ENCODE data around the gene VPS33B.

Gene VPS33B

GRCh38 chr15:91022075-91022831 is at the start of gene VPS33B:
Gene VPS33B, minus strand, starts transcription at chr15:91022594. Its CDS starts 345 bp downstream, at chr15:91022249.
- peak within 1 kb of the TSS; percentile 72 for H3K27ac Mint-ChIP-seq
- peaks cover 2% of the 10 kb centered on the region for H3K36me3 Mint-ChIP-seq (ENCODE audit: low read depth)
- H3K27me3 Mint-ChIP-seq (ENCODE audit: low read depth), result no peaks in the 10 kb centered on the region
- peak; percentile 78 for DNase-seq (ENCODE audit: low spot score)
- peak within 1 kb of the TSS; percentile 86 for H3K4me3 Mint-ChIP-seq
- H3K9me3 Mint-ChIP-seq, result no peaks in the 10 kb centered on the region
- H3K4me1 Mint-ChIP-seq (ENCODE audit: low read depth), result peaks cover 32% of the 10 kb centered on the region

- Mint-ChIP-seq H3K4me3 (no peak overlapping the region), H3K9me3 (no peaks in the 10 kb centered on the region), H3K36me3 (ENCODE audit: low read depth) (no peaks in the 10 kb centered on the region), H3K27ac (no peak overlapping the region), H3K4me1 (ENCODE audit: low read depth) (no peaks in the 10 kb centered on the region), H3K27me3 (ENCODE audit: low read depth) (peaks cover 18% of the 10 kb centered on the region)
- no peak for DNase-seq (ENCODE audit: low spot score)
Observed at GRCh38 chr15:91072161-91072560, 49.8 kb upstream of the VPS33B start.

DNA sequence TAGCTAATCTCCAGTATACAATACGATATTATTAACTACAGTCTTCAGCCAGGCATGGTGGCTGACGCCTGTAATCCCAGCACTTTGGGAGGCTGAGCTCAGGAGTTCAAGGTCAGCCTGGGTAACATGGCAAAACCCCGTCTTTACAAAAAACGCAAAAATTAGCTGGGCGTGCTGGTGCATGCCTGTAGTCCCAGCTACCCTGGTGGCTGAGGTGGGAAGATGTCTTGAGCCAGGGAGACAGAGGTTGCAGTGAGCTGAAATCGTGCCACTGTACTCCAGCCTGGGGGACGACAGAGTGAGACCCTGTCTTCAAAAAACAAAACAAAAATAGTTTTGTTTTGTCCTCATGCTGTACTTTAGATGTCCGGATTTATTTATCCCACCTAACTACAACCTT is 48.5 kb upstream of the VPS33B start:
- DNase-seq (ENCODE audit: low spot score), result no peak
- no peaks in the 10 kb centered on the region for H3K9me3 Mint-ChIP-seq
- no peak overlapping the region for H3K4me3 Mint-ChIP-seq
- peaks cover 23% of the 10 kb centered on the region for H3K27me3 Mint-ChIP-seq (ENCODE audit: low read depth)
- H3K36me3 Mint-ChIP-seq (ENCODE audit: low read depth), result no peaks in the 10 kb centered on the region
- no peaks in the 10 kb centered on the region for H3K4me1 Mint-ChIP-seq (ENCODE audit: low read depth)
- no peak overlapping the region for H3K27ac Mint-ChIP-seq

- Mint-ChIP-seq H3K4me1 (ENCODE audit: low read depth) (no peaks in the 10 kb centered on the region), H3K9me3 (no peaks in the 10 kb centered on the region), H3K27ac (no peak overlapping the region), H3K27me3 (ENCODE audit: low read depth) (peaks cover 23% of the 10 kb centered on the region), H3K36me3 (ENCODE audit: low read depth) (no peaks in the 10 kb centered on the region), H3K4me3 (no peak overlapping the region)
- DNase-seq (ENCODE audit: low spot score), result no peak
Observed at GRCh38 chr15:91068966-91069365, 46.6 kb upstream of the VPS33B start.

GRCh38 chr15:91068436-91068835 is 46.0 kb upstream of the VPS33B start:
- H3K27me3 Mint-ChIP-seq (ENCODE audit: low read depth), result peaks cover 23% of the 10 kb centered on the region
- H3K4me3 Mint-ChIP-seq, result no peak overlapping the region
- H3K9me3 Mint-ChIP-seq, result no peaks in the 10 kb centered on the region

GRCh38 chr15:91067036-91067435 is 44.6 kb upstream of the VPS33B start:
- Mint-ChIP-seq H3K36me3 (ENCODE audit: low read depth) (no peaks in the 10 kb centered on the region), H3K27me3 (ENCODE audit: low read depth) (peaks cover 14% of the 10 kb centered on the region), H3K4me1 (ENCODE audit: low read depth) (no peaks in the 10 kb centered on the region), H3K9me3 (no peaks in the 10 kb centered on the region), H3K4me3 (no peak overlapping the region), H3K27ac (no peak overlapping the region)
- no peak for DNase-seq (ENCODE audit: low spot score)

More at GRCh38 chr15:91068436-91068835, 46.0 kb upstream of the VPS33B start:
- Mint-ChIP-seq H3K36me3 (ENCODE audit: low read depth) (no peaks in the 10 kb centered on the region), H3K4me1 (ENCODE audit: low read depth) (no peaks in the 10 kb centered on the region), H3K27ac (no peak overlapping the region)
- no peak for DNase-seq (ENCODE audit: low spot score)

DNA sequence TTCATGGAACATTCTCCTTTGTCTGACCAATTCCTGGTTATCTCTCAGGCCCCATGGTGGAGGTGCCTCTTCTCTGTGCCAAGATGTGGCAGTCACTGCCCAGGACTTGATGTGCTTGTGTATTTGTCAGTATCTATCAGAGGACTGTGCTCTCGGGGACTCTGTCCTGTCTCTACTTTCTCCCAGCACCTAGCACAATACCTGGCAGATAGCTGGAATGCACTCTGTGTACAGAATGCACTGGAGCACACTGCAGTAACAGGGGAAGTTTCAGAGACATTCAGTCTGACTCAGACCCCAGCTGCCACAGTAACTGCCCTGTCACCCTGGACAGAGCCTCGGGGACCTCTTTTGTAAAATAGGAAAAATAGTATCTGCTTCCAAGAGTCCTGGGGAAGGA is 43.1 kb upstream of the VPS33B start:
- H3K9me3 Mint-ChIP-seq, result no peaks in the 10 kb centered on the region
- H3K27ac Mint-ChIP-seq, result no peak overlapping the region
- H3K36me3 Mint-ChIP-seq (ENCODE audit: low read depth), result no peaks in the 10 kb centered on the region
- H3K4me3 Mint-ChIP-seq, result no peak overlapping the region
- H3K4me1 Mint-ChIP-seq (ENCODE audit: low read depth), result no peaks in the 10 kb centered on the region
- no peak for DNase-seq (ENCODE audit: low spot score)
- peaks cover 10% of the 10 kb centered on the region for H3K27me3 Mint-ChIP-seq (ENCODE audit: low read depth)

- Mint-ChIP-seq H3K27me3 (ENCODE audit: low read depth) (peaks cover 22% of the 10 kb centered on the region), H3K9me3 (no peaks in the 10 kb centered on the region), H3K27ac (no peak overlapping the region), H3K36me3 (ENCODE audit: low read depth) (no peaks in the 10 kb centered on the region), H3K4me1 (ENCODE audit: low read depth) (no peaks in the 10 kb centered on the region), H3K4me3 (no peak overlapping the region)
- DNase-seq (ENCODE audit: low spot score), result no peak
Observed at GRCh38 chr15:91061997-91062396, 39.6 kb upstream of the VPS33B start.

- no peaks in the 10 kb centered on the region for H3K4me1 Mint-ChIP-seq (ENCODE audit: low read depth)
- H3K36me3 Mint-ChIP-seq (ENCODE audit: low read depth), result no peaks in the 10 kb centered on the region
- no peak overlapping the region for H3K27ac Mint-ChIP-seq
- no peaks in the 10 kb centered on the region for H3K9me3 Mint-ChIP-seq
- H3K4me3 Mint-ChIP-seq, result no peak overlapping the region
- no peak for DNase-seq (ENCODE audit: low spot score)
- H3K27me3 Mint-ChIP-seq (ENCODE audit: low read depth), result peaks cover 28% of the 10 kb centered on the region
Observed at GRCh38 chr15:91061230-91061629, 38.8 kb upstream of the VPS33B start.

DNA sequence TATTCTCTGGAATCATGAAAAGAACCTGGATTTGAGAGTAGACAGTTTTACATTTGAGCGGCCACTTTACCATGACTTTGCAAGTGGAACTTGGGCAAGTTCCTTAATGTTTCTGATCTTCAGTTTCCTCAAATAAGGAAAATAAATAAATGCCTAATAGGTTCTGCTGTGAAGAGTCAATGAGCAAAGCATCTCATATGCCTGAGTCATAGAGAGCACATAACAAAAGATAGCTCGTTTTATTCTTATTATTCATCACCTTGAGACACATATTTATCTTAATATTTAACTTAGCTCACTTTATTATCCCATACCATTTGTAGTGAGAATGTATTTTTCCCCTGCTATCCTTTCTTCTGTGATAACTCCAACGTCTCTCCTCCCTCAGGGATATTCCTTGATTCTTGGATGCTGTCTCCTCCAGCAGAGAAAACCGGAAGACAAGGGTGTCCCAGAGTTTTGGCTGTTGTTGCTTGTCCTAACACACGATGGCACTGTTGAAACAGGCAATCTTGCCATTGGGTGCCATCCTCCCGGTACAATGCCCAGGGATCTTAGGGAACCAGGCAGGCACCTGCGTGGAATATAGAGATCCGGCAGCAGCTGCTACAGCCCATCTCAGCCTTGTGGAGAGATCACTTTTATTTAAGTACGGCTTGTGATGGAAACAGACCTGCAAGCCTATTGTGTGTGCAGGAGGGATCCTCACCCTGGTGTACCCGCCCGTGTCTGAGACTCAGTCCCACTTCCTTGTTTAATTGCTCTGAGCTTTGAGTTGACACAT is 33.3 kb upstream of the VPS33B start:
- no peaks in the 10 kb centered on the region for H3K9me3 Mint-ChIP-seq
- no peak overlapping the region for H3K4me3 Mint-ChIP-seq
- no peak overlapping the region for H3K27ac Mint-ChIP-seq
- DNase-seq (ENCODE audit: low spot score), result no peak
- H3K27me3 Mint-ChIP-seq (ENCODE audit: low read depth), result peaks cover 57% of the 10 kb centered on the region
- no peaks in the 10 kb centered on the region for H3K36me3 Mint-ChIP-seq (ENCODE audit: low read depth)
- H3K4me1 Mint-ChIP-seq (ENCODE audit: low read depth), result no peaks in the 10 kb centered on the region

DNA sequence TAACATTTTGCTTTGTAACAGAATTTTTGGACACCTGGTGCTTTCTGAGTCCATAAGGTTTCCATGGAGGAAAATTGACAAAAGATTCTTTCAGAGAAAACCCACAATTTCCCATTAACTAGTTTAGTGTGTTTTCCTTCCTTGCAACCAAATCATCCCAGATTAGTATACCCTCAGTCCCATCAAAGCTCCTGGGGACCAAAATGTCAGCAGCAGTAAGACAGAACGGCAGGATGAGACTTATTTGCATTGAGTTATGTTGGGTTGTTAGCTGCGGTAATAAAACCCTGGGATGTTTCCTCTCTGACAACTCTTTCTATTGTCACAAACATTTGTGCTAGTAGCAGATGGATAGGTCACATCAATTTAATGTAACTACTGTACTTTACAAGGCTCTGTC is 32.4 kb upstream of the VPS33B start:
- Mint-ChIP-seq H3K4me3 (no peak overlapping the region), H3K27ac (no peak overlapping the region), H3K27me3 (ENCODE audit: low read depth) (peaks cover 59% of the 10 kb centered on the region), H3K36me3 (ENCODE audit: low read depth) (no peaks in the 10 kb centered on the region), H3K9me3 (no peaks in the 10 kb centered on the region), H3K4me1 (ENCODE audit: low read depth) (peaks cover under 1% of the 10 kb centered on the region)
- no peak for DNase-seq (ENCODE audit: low spot score)

DNA sequence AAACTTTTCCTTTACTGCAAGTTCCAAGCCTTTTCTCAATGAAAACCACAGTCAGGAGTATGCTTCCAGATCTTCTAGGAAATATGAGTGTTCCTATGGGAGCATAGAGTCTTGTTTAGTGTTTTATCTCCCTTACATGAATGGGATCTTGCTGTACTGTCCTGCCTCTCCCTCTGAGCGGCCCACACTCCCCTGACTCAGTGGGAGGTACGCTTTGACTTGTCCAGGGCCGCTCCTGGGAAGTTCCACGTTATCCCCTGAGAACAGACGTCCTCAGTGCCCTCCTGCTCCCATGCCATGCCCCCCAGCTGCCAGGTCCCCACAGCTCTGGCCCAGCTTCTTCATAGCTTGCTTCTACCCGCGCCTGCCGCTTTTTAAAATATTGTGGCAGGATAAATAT is 28.9 kb upstream of the VPS33B start:
- Mint-ChIP-seq H3K4me1 (ENCODE audit: low read depth) (peaks cover 25% of the 10 kb centered on the region), H3K9me3 (no peaks in the 10 kb centered on the region), H3K4me3 (no peak overlapping the region), H3K36me3 (ENCODE audit: low read depth) (no peaks in the 10 kb centered on the region), H3K27me3 (ENCODE audit: low read depth) (peaks cover 50% of the 10 kb centered on the region), H3K27ac (no peak overlapping the region)
- DNase-seq (ENCODE audit: low spot score), result no peak

- DNase-seq (ENCODE audit: low spot score), result no peak
- Mint-ChIP-seq H3K4me1 (ENCODE audit: low read depth) (peaks cover 29% of the 10 kb centered on the region), H3K9me3 (peaks cover 4% of the 10 kb centered on the region), H3K36me3 (ENCODE audit: low read depth) (peaks cover under 1% of the 10 kb centered on the region), H3K27ac (no peak overlapping the region), H3K4me3 (no peak overlapping the region), H3K27me3 (ENCODE audit: low read depth) (peaks cover 41% of the 10 kb centered on the region)
Observed at GRCh38 chr15:91050128-91050455, 27.7 kb upstream of the VPS33B start.

GRCh38 chr15:91049378-91050127 is 27.2 kb upstream of the VPS33B start:
- Mint-ChIP-seq H3K4me1 (ENCODE audit: low read depth) (peaks cover 32% of the 10 kb centered on the region), H3K4me3 (no peak overlapping the region), H3K9me3 (peaks cover 9% of the 10 kb centered on the region), H3K27ac (no peak overlapping the region), H3K36me3 (ENCODE audit: low read depth) (peaks cover 4% of the 10 kb centered on the region), H3K27me3 (ENCODE audit: low read depth) (peaks cover 35% of the 10 kb centered on the region)
- DNase-seq (ENCODE audit: low spot score), result peak; percentile 47

Measured in T-helper 2 cell treated with Interferon-gamma antibody and Interleukin-4, amounts not matched to agents 5 μg/mL and 100 μg/mL, for 36 hours (primary cell).